Breast epithelium (tissue), 4 donors: Measurements from ENCODE around the gene LAS1L. TPM values are rescaled to one million over a fixed set of nuclear protein-coding genes. Genes with fewer than 3 reads are reported as not detected.
"Not testable (repeated sequence)": the region's sequence is repeated elsewhere in the genome, so short reads cannot be mapped to it uniquely, and the experiment has no call there.

Experiments used
- DNase-seq, 2 donors: peaks; one replicate each; pipeline ENCODE4 v3.0.0-alpha.2; 2019; ENCODE audit warnings: low spot score in 2 of 2
- H3K27ac ChIP-seq, 2 donors: fragments of 200-600 bp; sonication (generic) in 1 of 2; one replicate each; pipeline ENCODE4 v1.5.1; 2016 to 2019; ENCODE audit warnings: mild to moderate bottlenecking in 1 of 2
- H3K27me3 ChIP-seq, 2 donors: fragments of 200-600 bp; sonication (generic) in 1 of 2; one replicate each; pipeline versions ENCODE4 v1.5.1 to v1.6.0; 2017 to 2019; ENCODE audit warnings: control low read depth in 1 of 2, mild to moderate bottlenecking in 1 of 2
- H3K36me3 ChIP-seq: fragments of 200-600 bp; one replicate; pipeline ENCODE4 v1.5.1; 2019
- H3K4me1 ChIP-seq, 2 donors: fragments of 200-600 bp; sonication (generic); one replicate each; pipeline ENCODE4 v1.5.1; 2016 to 2019; ENCODE audit warnings: control low read depth in 1 of 2
- H3K4me3 ChIP-seq, 3 donors: fragments of 200-600 bp; sonication (generic); 1 replicate in 2 of 3; 2 replicates in 1 of 3; pipeline ENCODE4 v1.5.1; 2016 to 2019; ENCODE audit warnings: mild to moderate bottlenecking in 3 of 3, moderate library complexity in 2 of 3
- H3K9me3 ChIP-seq, 2 donors: fragments of 200-600 bp; sonication (generic) in 1 of 2; one replicate each; pipeline ENCODE4 v1.5.1; 2016 to 2019; ENCODE audit warnings: control low read depth in 1 of 2
- POLR2A ChIP-seq: fragments of 450-650 bp; IDR thresholded peaks from one replicate; pipeline ENCODE4 v1.6.1; 2016; ENCODE audit warnings: antibody characterized with exemption, mild to moderate bottlenecking, moderate library complexity
- POLR2AphosphoS5 ChIP-seq, 3 donors: sonication (generic); formaldehyde crosslinking; IDR thresholded peaks; one replicate each; pipeline ENCODE4 v1.6.1; 2017; ENCODE audit warnings: antibody characterized with exemption in 3 of 3
- intact Hi-C: fragments of 100-400 bp; cut with DNase I; formaldehyde crosslinking; loops from one replicate; pipeline ENCODE4 v1.15.1; 2023; ENCODE audit warnings: low total_unique reads
- total RNA-seq, 3 donors: library from RNA; depleted of rRNA; stranded (reverse); fragments of >200 nt; gene quantifications; one replicate each; pipeline ENCODE4 v1.1.0, GENCODE V29; 2016
- TF ChIP-seq, protein P1 (sequence below), 3 donors: fragments of 450-650 bp; IDR thresholded peaks; one replicate each; pipeline ENCODE4 v1.5.1; 2016 to 2017; ENCODE audit warnings: antibody characterized with exemption in 3 of 3, mild to moderate bottlenecking in 3 of 3, moderate library complexity in 3 of 3

LAS1L gene
- total RNA-seq, 3 donors from 2014 or later, result 26.9 to 35.4 (median 35.1) TPM

DNA sequence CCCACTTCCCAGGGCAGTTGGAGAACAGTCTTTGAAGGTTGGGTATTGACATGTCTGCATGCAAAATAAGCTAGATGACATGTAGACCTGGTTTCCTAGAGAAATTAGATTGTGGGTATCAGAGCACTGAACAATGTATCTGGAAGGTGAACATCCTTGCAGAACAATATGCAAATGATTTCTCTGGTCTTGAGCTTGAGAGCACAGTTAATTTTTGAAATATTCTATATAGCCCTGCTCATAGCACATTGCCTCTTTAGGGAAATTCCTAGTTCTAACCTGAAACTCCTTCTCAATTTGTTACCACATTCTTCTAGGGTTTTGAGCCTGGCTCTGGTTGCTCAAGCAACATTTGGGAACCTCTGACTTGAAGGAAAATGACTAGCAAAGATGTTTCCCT lies 41.6 kb upstream of the LAS1L start:
- Histone ChIP-seq H3K4me3 (no peak overlapping the region), H3K36me3 (no peaks in the 10 kb centered on the region), H3K27me3 (peaks cover 0 to 49% of the 10 kb centered on the region in 2 donors), H3K27ac (no peak overlapping the region), H3K9me3 (no peaks in the 10 kb centered on the region), H3K4me1 (no peaks in the 10 kb centered on the region)
- intact Hi-C loops, result no loop called here
- TF ChIP-seq POLR2A, result no peak
- TF ChIP-seq, protein P1, sequence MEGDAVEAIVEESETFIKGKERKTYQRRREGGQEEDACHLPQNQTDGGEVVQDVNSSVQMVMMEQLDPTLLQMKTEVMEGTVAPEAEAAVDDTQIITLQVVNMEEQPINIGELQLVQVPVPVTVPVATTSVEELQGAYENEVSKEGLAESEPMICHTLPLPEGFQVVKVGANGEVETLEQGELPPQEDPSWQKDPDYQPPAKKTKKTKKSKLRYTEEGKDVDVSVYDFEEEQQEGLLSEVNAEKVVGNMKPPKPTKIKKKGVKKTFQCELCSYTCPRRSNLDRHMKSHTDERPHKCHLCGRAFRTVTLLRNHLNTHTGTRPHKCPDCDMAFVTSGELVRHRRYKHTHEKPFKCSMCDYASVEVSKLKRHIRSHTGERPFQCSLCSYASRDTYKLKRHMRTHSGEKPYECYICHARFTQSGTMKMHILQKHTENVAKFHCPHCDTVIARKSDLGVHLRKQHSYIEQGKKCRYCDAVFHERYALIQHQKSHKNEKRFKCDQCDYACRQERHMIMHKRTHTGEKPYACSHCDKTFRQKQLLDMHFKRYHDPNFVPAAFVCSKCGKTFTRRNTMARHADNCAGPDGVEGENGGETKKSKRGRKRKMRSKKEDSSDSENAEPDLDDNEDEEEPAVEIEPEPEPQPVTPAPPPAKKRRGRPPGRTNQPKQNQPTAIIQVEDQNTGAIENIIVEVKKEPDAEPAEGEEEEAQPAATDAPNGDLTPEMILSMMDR (IDR thresholded peaks at IDR 0.05), result no peak
- TF ChIP-seq POLR2AphosphoS5 (IDR thresholded peaks at IDR 0.05), result no peak
- no peak for DNase-seq

- Histone ChIP-seq H3K4me1 (no peaks in the 10 kb centered on the region), H3K4me3 (no peak overlapping the region), H3K9me3 (no peaks in the 10 kb centered on the region), H3K27me3 (peaks cover 0 to 41% of the 10 kb centered on the region in 2 donors), H3K36me3 (no peaks in the 10 kb centered on the region), H3K27ac (no peak overlapping the region)
- DNase-seq, result no peak
- TF ChIP-seq, protein P1 (IDR thresholded peaks at IDR 0.05), result no peak
- TF ChIP-seq POLR2A (no peak), POLR2AphosphoS5 (IDR thresholded peaks at IDR 0.05) (no peak)
- intact Hi-C loops, result no loop called here
Observed at GRCh38 chrX:65575022-65575421, 40.4 kb upstream of the LAS1L start.

DNA sequence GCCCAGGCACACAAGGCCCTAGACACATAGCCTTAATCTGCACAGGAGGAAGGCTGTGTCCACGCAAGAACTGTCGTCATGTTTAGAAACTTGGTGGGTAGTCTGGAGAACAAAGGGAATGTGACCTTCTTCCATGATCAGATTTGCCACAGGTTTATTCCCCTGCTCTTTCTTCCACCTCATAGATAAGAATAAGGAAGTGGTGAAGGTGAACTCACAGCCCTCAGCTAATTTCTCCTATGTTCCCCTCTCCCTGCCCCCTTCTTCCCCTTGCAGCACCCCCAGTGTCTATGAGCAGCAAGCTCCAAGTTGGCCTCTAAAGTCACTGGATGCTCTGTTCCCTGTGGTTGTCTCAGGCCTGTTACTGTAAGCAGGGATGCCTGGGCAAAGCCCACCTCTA lies 39.8 kb upstream of the LAS1L start:
- H3K36me3 ChIP-seq, result no peaks in the 10 kb centered on the region
- H3K9me3 ChIP-seq, result no peaks in the 10 kb centered on the region
- H3K4me1 ChIP-seq, result no peaks in the 10 kb centered on the region
- no peak overlapping the region for H3K27ac ChIP-seq
- H3K27me3 ChIP-seq, result peaks cover 0 to 41% of the 10 kb centered on the region in 2 donors
- intact Hi-C loops, result no loop called here
- H3K4me3 ChIP-seq, result no peak overlapping the region
- no peak for DNase-seq
- TF ChIP-seq POLR2AphosphoS5 (IDR thresholded peaks at IDR 0.05) (no peak), POLR2A (no peak)
- TF ChIP-seq, protein P1 (IDR thresholded peaks at IDR 0.05), result no peak

DNA sequence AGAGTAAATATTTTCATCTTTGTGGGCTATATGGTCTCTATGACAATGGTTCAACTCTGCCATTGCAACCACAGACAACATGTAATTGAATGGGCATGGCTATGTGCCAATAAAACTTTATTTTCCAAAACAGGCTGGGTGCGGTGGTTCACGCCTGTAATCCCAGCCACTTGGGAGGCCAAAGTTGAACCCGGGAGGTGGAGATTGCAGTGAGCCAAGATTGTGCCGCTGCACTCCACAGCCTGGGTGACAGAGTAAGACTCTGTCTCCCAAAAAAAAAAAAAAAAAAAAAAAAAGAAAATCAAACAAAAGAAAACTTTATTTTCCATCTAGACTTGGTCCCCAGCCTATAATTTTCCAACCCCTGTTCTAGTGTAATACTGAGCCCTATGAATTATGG lies 38.4 kb upstream of the LAS1L start:
- intact Hi-C loops, result no loop called here
- DNase-seq, result no peak
- H3K27ac ChIP-seq, result no peak overlapping the region
- no peaks in the 10 kb centered on the region for H3K9me3 ChIP-seq
- TF ChIP-seq POLR2A (no peak), POLR2AphosphoS5 (IDR thresholded peaks at IDR 0.05) (no peak)
- TF ChIP-seq, protein P1 (IDR thresholded peaks at IDR 0.05), result no peak
- no peaks in the 10 kb centered on the region for H3K4me1 ChIP-seq
- H3K4me3 ChIP-seq, result no peak overlapping the region
- no peaks in the 10 kb centered on the region for H3K36me3 ChIP-seq
- H3K27me3 ChIP-seq, result peaks cover 0 to 47% of the 10 kb centered on the region in 2 donors

DNA sequence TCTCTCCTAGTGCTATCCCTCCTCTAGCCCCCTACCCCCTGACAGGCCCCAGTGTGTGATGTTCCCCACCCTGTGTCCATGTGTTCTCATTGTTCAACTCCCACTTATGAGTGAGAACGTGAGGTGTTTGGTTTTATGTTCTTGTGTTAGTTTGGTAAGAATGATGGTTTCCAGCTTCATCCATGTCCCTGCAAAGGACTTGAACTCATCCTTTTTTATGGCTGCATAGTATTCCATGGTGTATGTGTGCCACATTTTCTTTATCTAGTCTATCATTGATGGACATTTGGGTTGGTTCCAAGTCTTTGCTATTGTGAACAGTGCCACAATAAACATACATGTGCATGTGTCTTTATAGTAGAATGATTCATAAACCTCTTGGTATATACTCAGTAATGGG lies 28.3 kb upstream of the LAS1L start:
- H3K27me3 ChIP-seq, intact Hi-C loops, H3K4me3 ChIP-seq, H3K4me1 ChIP-seq, H3K36me3 ChIP-seq, DNase-seq, H3K27ac ChIP-seq: not testable (repeated sequence)
- H3K9me3 ChIP-seq, result peaks cover 4 to 18% of the 10 kb centered on the region in 2 donors
